ENCODE results near the gene UROC1.

Gene UROC1

GRCh38 chr3:126488185-126488584 lies 29.4 kb downstream of the UROC1 start:
- H2BK12ac ChIP-seq (ENCODE audit: low read length in 2 of 2) = no peak overlapping the region

GRCh38 chr3:126487151-126487771 lies 30.3 kb downstream of the UROC1 start:
- no peak overlapping the region for H3K4me2 ChIP-seq (ENCODE audit: low read length, poor library complexity, severe bottlenecking)
- no peak overlapping the region for H2BK15ac ChIP-seq (ENCODE audit: low read depth, poor library complexity, severe bottlenecking)
- H3K9ac ChIP-seq (ENCODE audit: low read length) = no peak overlapping the region
- no peaks in the 10 kb centered on the region for H3K79me1 ChIP-seq (replicated peaks; ENCODE audit: low read length, poor library complexity, severe bottlenecking)
- H3K18ac ChIP-seq (ENCODE audit: low read depth in 1 of 2, low read length in 2 of 2) = no peak overlapping the region
- peaks cover 23 to 59% of the 10 kb centered on the region in 2 experiments for H3K27me3 ChIP-seq (ENCODE audit: control insufficient read depth in 1 of 2, insufficient read depth in 1 of 2, low read length in 2 of 2)
- H2BK12ac ChIP-seq (ENCODE audit: low read length in 2 of 2) = no peak overlapping the region
- H2BK5ac ChIP-seq (ENCODE audit: low read depth, low read length, poor library complexity, severe bottlenecking) = no peak overlapping the region
- H3K14ac ChIP-seq (ENCODE audit: low read length in 2 of 2) = no peak overlapping the region
- H3K4ac ChIP-seq (ENCODE audit: low read depth in 1 of 2, low read length in 2 of 2) = no peak overlapping the region
- WGBS = 73% methylated on average over 17 of the region's 17 CpGs
- H3K9me3 ChIP-seq (ENCODE audit: control insufficient read depth, low read length) = no peaks in the 10 kb centered on the region
- no peak overlapping the region for H3K27ac ChIP-seq (ENCODE audit: low read length, poor library complexity, severe bottlenecking)
- H2BK120ac ChIP-seq (ENCODE audit: low read depth, low read length) = no peak overlapping the region
- no peak for DNase-seq
- no peaks in the 10 kb centered on the region for H3K4me1 ChIP-seq (ENCODE audit: control insufficient read depth, insufficient read depth, low read depth, low read length)
- no peak overlapping the region for H3K23ac ChIP-seq (ENCODE audit: low read length in 2 of 2)
- no peak overlapping the region for H4K8ac ChIP-seq (ENCODE audit: low read length)
- H3K4me3 ChIP-seq (ENCODE audit: insufficient read depth in 1 of 2, low read depth in 1 of 2, low read length in 2 of 2) = no peak overlapping the region
- H3K36me3 ChIP-seq (ENCODE audit: control insufficient read depth in 1 of 2, insufficient read depth in 2 of 2, low read depth in 1 of 2, low read length in 2 of 2) = no peaks in the 10 kb centered on the region
- no peak overlapping the region for H2AFZ ChIP-seq (ENCODE audit: low read depth, low read length)
- no peak overlapping the region for H2AK5ac ChIP-seq (ENCODE audit: low read length, severe bottlenecking)
- no peak overlapping the region for H4K91ac ChIP-seq (ENCODE audit: low read length)

More at GRCh38 chr3:126488185-126488584, 29.4 kb downstream of the UROC1 start:
- Histone ChIP-seq H2BK15ac (ENCODE audit: low read depth, poor library complexity, severe bottlenecking) (no peak overlapping the region), H3K27ac (ENCODE audit: low read length, poor library complexity, severe bottlenecking) (no peak overlapping the region), H4K8ac (ENCODE audit: low read length) (no peak overlapping the region), H2AFZ (ENCODE audit: low read depth, low read length) (no peak overlapping the region), H4K91ac (ENCODE audit: low read length) (no peak overlapping the region), H2BK120ac (ENCODE audit: low read depth, low read length) (no peak overlapping the region), H3K4me2 (ENCODE audit: low read length, poor library complexity, severe bottlenecking) (no peak overlapping the region), H3K36me3 (ENCODE audit: control insufficient read depth in 1 of 2, insufficient read depth in 2 of 2, low read depth in 1 of 2, low read length in 2 of 2) (no peaks in the 10 kb centered on the region), H3K4me3 (ENCODE audit: insufficient read depth in 1 of 2, low read depth in 1 of 2, low read length in 2 of 2) (no peak overlapping the region), H3K4me1 (ENCODE audit: control insufficient read depth, insufficient read depth, low read depth, low read length) (no peaks in the 10 kb centered on the region), H2BK5ac (ENCODE audit: low read depth, low read length, poor library complexity, severe bottlenecking) (no peak overlapping the region), H3K23ac (ENCODE audit: low read length in 2 of 2) (no peak overlapping the region), H3K18ac (ENCODE audit: low read depth in 1 of 2, low read length in 2 of 2) (no peak overlapping the region), H3K4ac (ENCODE audit: low read depth in 1 of 2, low read length in 2 of 2) (no peak overlapping the region), H3K9ac (ENCODE audit: low read length) (no peak overlapping the region), H3K14ac (ENCODE audit: low read length in 2 of 2) (no peak overlapping the region), H3K9me3 (ENCODE audit: control insufficient read depth, low read length) (no peaks in the 10 kb centered on the region), H2AK5ac (ENCODE audit: low read length, severe bottlenecking) (no peak overlapping the region), H3K79me1 (replicated peaks; ENCODE audit: low read length, poor library complexity, severe bottlenecking) (no peaks in the 10 kb centered on the region), H3K27me3 (ENCODE audit: control insufficient read depth in 1 of 2, insufficient read depth in 1 of 2, low read length in 2 of 2) (peaks cover 23 to 59% of the 10 kb centered on the region in 2 experiments)
- WGBS = 87% methylated on average over 14 of the region's 14 CpGs
- no peak for DNase-seq

GRCh38 chr3:126486360-126486847 lies 31.2 kb downstream of the UROC1 start:
- H2BK15ac ChIP-seq (ENCODE audit: low read depth, poor library complexity, severe bottlenecking) = no peak overlapping the region
- H3K4me2 ChIP-seq (ENCODE audit: low read length, poor library complexity, severe bottlenecking) = no peak overlapping the region
- no peak overlapping the region for H2BK5ac ChIP-seq (ENCODE audit: low read depth, low read length, poor library complexity, severe bottlenecking)
- H3K27me3 ChIP-seq (ENCODE audit: control insufficient read depth in 1 of 2, insufficient read depth in 1 of 2, low read length in 2 of 2) = peaks cover 23 to 57% of the 10 kb centered on the region in 2 experiments
- H2BK120ac ChIP-seq (ENCODE audit: low read depth, low read length) = no peak overlapping the region
- no peak overlapping the region for H3K14ac ChIP-seq (ENCODE audit: low read length in 2 of 2)
- H3K27ac ChIP-seq (ENCODE audit: low read length, poor library complexity, severe bottlenecking) = no peak overlapping the region
- WGBS = 87% methylated on average over 13 of the region's 14 CpGs
- no peak overlapping the region for H4K91ac ChIP-seq (ENCODE audit: low read length)
- no peak overlapping the region for H2AK5ac ChIP-seq (ENCODE audit: low read length, severe bottlenecking)
- peaks cover 5% of the 10 kb centered on the region for H3K4me1 ChIP-seq (ENCODE audit: control insufficient read depth, insufficient read depth, low read depth, low read length)
- no peak overlapping the region for H2BK12ac ChIP-seq (ENCODE audit: low read length in 2 of 2)
- H3K36me3 ChIP-seq (ENCODE audit: control insufficient read depth in 1 of 2, insufficient read depth in 2 of 2, low read depth in 1 of 2, low read length in 2 of 2) = no peaks in the 10 kb centered on the region
- no peak overlapping the region for H3K4me3 ChIP-seq (ENCODE audit: insufficient read depth in 1 of 2, low read depth in 1 of 2, low read length in 2 of 2)
- H3K4ac ChIP-seq (ENCODE audit: low read depth in 1 of 2, low read length in 2 of 2) = no peak overlapping the region
- no peaks in the 10 kb centered on the region for H3K9me3 ChIP-seq (ENCODE audit: control insufficient read depth, low read length)
- H4K8ac ChIP-seq (ENCODE audit: low read length) = no peak overlapping the region
- H3K9ac ChIP-seq (ENCODE audit: low read length) = no peak overlapping the region
- H3K18ac ChIP-seq (ENCODE audit: low read depth in 1 of 2, low read length in 2 of 2) = no peak overlapping the region
- no peaks in the 10 kb centered on the region for H3K79me1 ChIP-seq (replicated peaks; ENCODE audit: low read length, poor library complexity, severe bottlenecking)
- no peak overlapping the region for H2AFZ ChIP-seq (ENCODE audit: low read depth, low read length)
- DNase-seq = no peak
- H3K23ac ChIP-seq (ENCODE audit: low read length in 2 of 2) = no peak overlapping the region

- no peak overlapping the region for H2BK15ac ChIP-seq (ENCODE audit: low read depth, poor library complexity, severe bottlenecking)
- H2AK5ac ChIP-seq (ENCODE audit: low read length, severe bottlenecking) = no peak overlapping the region
- no peak overlapping the region for H2BK5ac ChIP-seq (ENCODE audit: low read depth, low read length, poor library complexity, severe bottlenecking)
- DNase-seq = no peak
- no peak overlapping the region for H4K8ac ChIP-seq (ENCODE audit: low read length)
- H3K4me3 ChIP-seq (ENCODE audit: insufficient read depth in 1 of 2, low read depth in 1 of 2, low read length in 2 of 2) = no peak overlapping the region
- H3K9me3 ChIP-seq (ENCODE audit: control insufficient read depth, low read length) = no peaks in the 10 kb centered on the region
- H3K79me1 ChIP-seq (replicated peaks; ENCODE audit: low read length, poor library complexity, severe bottlenecking) = no peaks in the 10 kb centered on the region
- H4K91ac ChIP-seq (ENCODE audit: low read length) = no peak overlapping the region
- no peak overlapping the region for H3K18ac ChIP-seq (ENCODE audit: low read depth in 1 of 2, low read length in 2 of 2)
- peaks cover 5% of the 10 kb centered on the region for H3K4me1 ChIP-seq (ENCODE audit: control insufficient read depth, insufficient read depth, low read depth, low read length)
- H3K4me2 ChIP-seq (ENCODE audit: low read length, poor library complexity, severe bottlenecking) = no peak overlapping the region
- WGBS = 95% methylated on average over 9 of the region's 9 CpGs
- no peaks in the 10 kb centered on the region for H3K36me3 ChIP-seq (ENCODE audit: control insufficient read depth in 1 of 2, insufficient read depth in 2 of 2, low read depth in 1 of 2, low read length in 2 of 2)
- no peak overlapping the region for H3K14ac ChIP-seq (ENCODE audit: low read length in 2 of 2)
- H3K4ac ChIP-seq (ENCODE audit: low read depth in 1 of 2, low read length in 2 of 2) = no peak overlapping the region
- H3K23ac ChIP-seq (ENCODE audit: low read length in 2 of 2) = no peak overlapping the region
- H2BK120ac ChIP-seq (ENCODE audit: low read depth, low read length) = no peak overlapping the region
- peaks cover 19 to 53% of the 10 kb centered on the region in 2 experiments for H3K27me3 ChIP-seq (ENCODE audit: control insufficient read depth in 1 of 2, insufficient read depth in 1 of 2, low read length in 2 of 2)
- no peak overlapping the region for H2BK12ac ChIP-seq (ENCODE audit: low read length in 2 of 2)
- H3K9ac ChIP-seq (ENCODE audit: low read length) = no peak overlapping the region
- H3K27ac ChIP-seq (ENCODE audit: low read length, poor library complexity, severe bottlenecking) = no peak overlapping the region
- no peak overlapping the region for H2AFZ ChIP-seq (ENCODE audit: low read depth, low read length)
Measured at GRCh38 chr3:126485956-126486355, 31.6 kb downstream of the UROC1 start.
